Sigmoid colon (tissue), 7 donors: ENCODE data around the gene B3GAT1. TPM values are rescaled to one million over a fixed set of nuclear protein-coding genes. Genes with fewer than 3 reads are reported as not detected.

Source experiments
- DNase-seq: peaks from one replicate; pipeline ENCODE4 v3.0.0-alpha.2; 2019
- H3K27ac ChIP-seq, 4 donors: fragments of 200-600 bp; sonication (generic); one replicate each; pipeline ENCODE4 v1.5.1; 2016 to 2019; ENCODE audit warnings: mild to moderate bottlenecking in 1 of 4
- H3K27me3 ChIP-seq, 3 donors: fragments of 200-600 bp; sonication (generic); one replicate each; pipeline ENCODE4 v1.5.1; 2019; ENCODE audit warnings: mild to moderate bottlenecking in 1 of 3
- H3K36me3 ChIP-seq, 4 donors: fragments of 200-600 bp; sonication (generic); one replicate each; pipeline ENCODE4 v1.5.1; 2016 to 2019
- H3K4me1 ChIP-seq, 4 donors: fragments of 200-600 bp; sonication (generic); one replicate each; pipeline ENCODE4 v1.5.1; 2017 to 2019
- H3K4me3 ChIP-seq, 4 donors: fragments of 200-600 bp; sonication (generic); one replicate each; pipeline ENCODE4 v1.5.1; 2017 to 2019; ENCODE audit warnings: mild to moderate bottlenecking in 2 of 4, moderate library complexity in 1 of 4
- H3K9me3 ChIP-seq, 4 donors: fragments of 200-600 bp in 3 of 4; sonication (generic) in 3 of 4; one replicate each; pipeline versions ENCODE4 v1.5.1 to v1.6.1; 2013 to 2019
- CTCF ChIP-seq, 4 experiments: fragments of 450-650 bp in 3 of 4; fragments of 200-600 bp in 1 of 4; IDR thresholded peaks; one replicate each; pipeline ENCODE4 v1.5.1; 2016 to 2019; ENCODE audit warnings: antibody characterized with exemption in 4 of 4, mild to moderate bottlenecking in 3 of 4, moderate library complexity in 2 of 4
- EP300 ChIP-seq, 4 donors: sonication (generic); formaldehyde crosslinking; IDR thresholded peaks; one replicate each; pipeline ENCODE4 v1.6.1; 2017; ENCODE audit warnings: antibody characterized with exemption in 4 of 4
- POLR2A ChIP-seq, 2 donors: fragments of 450-650 bp; IDR thresholded peaks; one replicate each; pipeline ENCODE4 v1.6.1; 2016; ENCODE audit warnings: antibody characterized with exemption in 2 of 2, mild to moderate bottlenecking in 2 of 2, moderate library complexity in 2 of 2
- POLR2AphosphoS5 ChIP-seq, 4 donors: sonication (generic); formaldehyde crosslinking; IDR thresholded peaks; one replicate each; pipeline ENCODE4 v1.6.1; 2017; ENCODE audit warnings: antibody characterized with exemption in 4 of 4
- WGBS, 2 donors: extraction: QIAGEN DNeasy Blood & Tissue Kit; methylation state at CpG; one replicate each; pipeline ENCODE4 v1.1.7; 2013; 5-methylcytosine and 5-hydroxymethylcytosine counted together
- intact Hi-C: fragments of 100-400 bp; cut with DNase I; formaldehyde crosslinking; loops from one replicate; pipeline ENCODE4 v1.15.1; 2023
- polyA plus RNA-seq, 3 donors: library from polyadenylated mRNA; stranded (reverse); fragments of 200-250 nt; gene quantifications; one replicate each; pipeline ENCODE4 v1.2.3, GENCODE V29; 2013
- total RNA-seq, 4 donors: library from RNA; depleted of rRNA; stranded (reverse); fragments of >200 nt; gene quantifications; one replicate each; pipeline ENCODE4 v1.1.0, GENCODE V29; 2016
- donor health status: healthy with polysubstance abuse.
- donor health status: Bipolar disorder and iron deficiency.
- donor health status: healthy.

B3GAT1 gene
- total and polyA plus RNA-seq, 7 donors = 0.16 to 0.63 (median 0.27) TPM; not detected in 3

- no peak for DNase-seq
- no peaks in the 10 kb centered on the region for H3K36me3 ChIP-seq
- H3K9me3 ChIP-seq = no peaks in the 10 kb centered on the region
- intact Hi-C loops = no loop called here
- no peak overlapping the region for H3K27ac ChIP-seq
- peaks cover 0 to 74% (median 0%) of the 10 kb centered on the region in 3 donors for H3K27me3 ChIP-seq
- 84 to 87% methylated on average over 10 of the region's 10 CpGs for WGBS, 2 donors
- no peak for TF ChIP-seq POLR2AphosphoS5 (IDR thresholded peaks at IDR 0.05)
- no peak for TF ChIP-seq CTCF (IDR thresholded peaks at IDR 0.05)
- no peak for TF ChIP-seq POLR2A (IDR thresholded peaks at IDR 0.05)
- TF ChIP-seq EP300 (IDR thresholded peaks at IDR 0.05) = no peak
- H3K4me1 ChIP-seq = no peaks in the 10 kb centered on the region
- no peak overlapping the region for H3K4me3 ChIP-seq
Measured at GRCh38 chr11:134394311-134394710, 17.7 kb downstream of the B3GAT1 start.

- Histone ChIP-seq H3K36me3 (no peaks in the 10 kb centered on the region), H3K27ac (no peak overlapping the region), H3K4me1 (no peaks in the 10 kb centered on the region), H3K27me3 (peaks cover 0 to 75% (median 0%) of the 10 kb centered on the region in 3 donors), H3K9me3 (no peaks in the 10 kb centered on the region), H3K4me3 (no peak overlapping the region)
- intact Hi-C loops = no loop called here
- TF ChIP-seq POLR2A (IDR thresholded peaks at IDR 0.05) (no peak), EP300 (IDR thresholded peaks at IDR 0.05) (no peak), CTCF (IDR thresholded peaks at IDR 0.05) (no peak), POLR2AphosphoS5 (IDR thresholded peaks at IDR 0.05) (no peak)
- DNase-seq = no peak
- 20 to 39% methylated on average over 14 of the region's 14 CpGs for WGBS, 2 donors
Measured at GRCh38 chr11:134393638-134394037, 18.4 kb downstream of the B3GAT1 start.

- no peaks in the 10 kb centered on the region for H3K4me1 ChIP-seq
- intact Hi-C loops = no loop called here
Measured at GRCh38 chr11:134392953-134393615, 19.0 kb downstream of the B3GAT1 start.

GRCh38 chr11:134391656-134392055 is 20.4 kb downstream of the B3GAT1 start:
- Histone ChIP-seq H3K4me1 (no peaks in the 10 kb centered on the region), H3K4me3 (no peak overlapping the region), H3K9me3 (no peaks in the 10 kb centered on the region), H3K36me3 (no peaks in the 10 kb centered on the region), H3K27ac (no peak overlapping the region), H3K27me3 (peaks cover 0 to 79% (median 0%) of the 10 kb centered on the region in 3 donors)
- intact Hi-C loops = no loop called here
- no peak for TF ChIP-seq POLR2AphosphoS5 (IDR thresholded peaks at IDR 0.05)
- TF ChIP-seq EP300 (IDR thresholded peaks at IDR 0.05) = no peak
- no peak for TF ChIP-seq CTCF (IDR thresholded peaks at IDR 0.05)
- no peak for TF ChIP-seq POLR2A (IDR thresholded peaks at IDR 0.05)
- no peak for DNase-seq
- 75 to 85% methylated on average over 13 of the region's 13 CpGs for WGBS, 2 donors

More at GRCh38 chr11:134392953-134393615, 19.0 kb downstream of the B3GAT1 start:
- 86 to 89% methylated on average over 21 of the region's 21 CpGs for WGBS, 2 donors
- Histone ChIP-seq H3K9me3 (no peaks in the 10 kb centered on the region), H3K27me3 (peaks cover 0 to 77% (median 0%) of the 10 kb centered on the region in 3 donors), H3K27ac (no peak overlapping the region), H3K4me3 (no peak overlapping the region), H3K36me3 (no peaks in the 10 kb centered on the region)
- DNase-seq = no peak
- TF ChIP-seq EP300 (IDR thresholded peaks at IDR 0.05) (no peak), CTCF (IDR thresholded peaks at IDR 0.05) (no peak), POLR2A (IDR thresholded peaks at IDR 0.05) (no peak), POLR2AphosphoS5 (IDR thresholded peaks at IDR 0.05) (no peak)
